Measurements from ENCODE around the gene OPCML.

Gene OPCML

DNA sequence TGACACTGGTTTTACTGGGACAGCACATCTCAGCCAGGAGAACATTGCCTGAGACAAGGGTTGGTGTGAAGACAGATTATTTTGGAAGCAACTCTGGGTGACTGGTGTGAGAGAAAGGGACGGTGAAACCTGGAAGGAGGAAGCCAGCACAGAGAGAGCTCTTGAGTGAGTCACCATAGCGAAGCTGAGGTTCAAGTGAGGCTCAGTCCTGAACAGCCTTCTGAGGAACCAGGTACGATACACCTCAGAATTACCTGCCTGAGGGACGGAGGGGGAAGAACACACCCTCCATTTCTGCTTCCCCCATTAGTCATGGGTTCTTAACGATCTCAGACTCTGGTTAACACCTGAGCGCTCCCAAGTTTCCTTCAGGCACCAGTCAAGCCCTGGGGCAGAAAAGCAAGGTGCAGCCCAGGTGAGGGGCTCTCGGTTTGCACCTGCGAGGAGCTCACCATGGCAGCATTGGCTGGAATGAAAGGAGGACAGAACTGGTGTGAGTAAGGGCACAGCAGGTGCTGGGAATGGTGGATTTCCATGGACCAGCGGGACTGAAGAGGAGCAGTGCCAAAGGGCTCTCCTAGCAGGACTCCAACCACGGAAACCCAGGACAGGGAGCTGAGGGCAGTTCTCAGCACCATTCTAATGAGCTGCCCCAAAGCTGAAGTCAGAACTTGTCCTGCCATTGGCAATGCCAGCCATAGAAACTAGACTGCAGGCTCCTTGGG, 459.3 kb downstream of the OPCML start:
- DNase-seq (ENCODE audit: low read depth in 2 of 2), result no peak

DNA sequence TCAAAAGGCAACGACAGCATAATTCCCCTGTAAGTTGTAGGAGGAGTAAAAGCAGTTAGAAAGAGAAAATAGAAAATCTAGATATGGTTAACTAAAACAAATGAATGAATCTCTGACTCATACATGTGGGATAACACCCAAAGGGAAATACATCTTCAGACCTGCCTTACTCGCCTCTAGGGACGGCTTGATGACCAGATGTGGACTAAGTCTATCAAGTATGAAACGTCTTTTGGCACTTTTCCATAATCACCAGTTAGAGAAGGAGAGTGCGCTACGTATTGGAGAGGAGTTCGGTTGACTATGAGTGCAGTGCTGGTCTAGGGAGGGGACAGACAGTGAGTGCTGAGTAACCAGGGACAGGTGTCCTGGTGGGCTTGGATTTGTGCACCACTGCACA, 459.9 kb downstream of the OPCML start:
- DNase-seq (ENCODE audit: low read depth in 2 of 2), result no peak

DNA sequence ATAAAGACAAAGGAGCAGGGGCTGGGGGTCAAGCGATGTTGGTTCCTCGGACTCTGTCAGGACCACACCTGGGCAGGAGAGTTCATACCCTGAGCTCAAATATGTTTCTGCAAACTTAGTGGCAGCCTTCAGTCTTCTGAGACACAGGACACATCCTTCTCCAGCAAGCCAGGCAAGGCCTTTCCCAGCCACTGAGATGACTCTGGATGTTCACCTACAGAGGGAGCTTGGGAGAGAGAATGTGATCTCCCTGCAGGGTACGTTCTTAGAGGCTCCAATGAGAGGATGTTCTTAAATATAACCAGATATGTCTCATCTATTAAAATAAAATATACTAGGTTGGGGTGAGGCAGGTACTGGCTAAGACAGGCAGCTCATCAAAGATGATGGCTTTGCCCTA, 461.5 kb downstream of the OPCML start:
- no peak for DNase-seq (ENCODE audit: low read depth in 2 of 2)

DNA sequence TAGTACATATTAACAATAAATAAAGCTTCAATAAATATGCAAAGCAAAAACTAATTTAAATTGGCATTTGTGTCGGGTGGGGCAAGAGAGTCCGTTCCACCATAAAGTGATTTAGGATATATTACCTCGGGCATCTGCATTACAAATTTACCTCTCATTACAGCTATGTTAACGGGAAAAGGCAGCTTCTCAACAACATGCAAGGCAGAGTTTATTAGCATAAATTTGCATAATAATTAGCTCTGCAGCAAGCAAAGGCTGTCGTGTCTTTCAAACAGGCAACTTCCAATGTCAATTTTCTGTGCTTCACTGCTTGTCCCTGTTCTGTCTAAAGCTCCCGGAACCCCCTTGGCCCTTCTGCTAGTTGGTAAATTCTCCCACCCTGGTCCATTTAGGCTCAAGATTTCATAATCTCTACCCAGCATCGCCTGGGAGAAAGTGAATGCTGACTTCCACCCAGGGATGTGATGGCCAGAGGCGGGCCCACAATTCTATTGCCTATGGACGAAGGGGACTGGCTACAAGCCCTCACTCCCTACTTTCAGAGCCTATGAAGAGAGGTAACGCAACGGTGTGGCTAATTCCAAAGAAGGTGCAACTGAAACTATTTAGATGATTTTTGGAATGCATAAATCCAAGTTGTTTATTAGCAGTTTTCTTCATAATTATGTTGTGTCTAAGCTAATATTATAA, 462.1 kb downstream of the OPCML start:
- DNase-seq (ENCODE audit: low read depth in 2 of 2), result no peak

DNA sequence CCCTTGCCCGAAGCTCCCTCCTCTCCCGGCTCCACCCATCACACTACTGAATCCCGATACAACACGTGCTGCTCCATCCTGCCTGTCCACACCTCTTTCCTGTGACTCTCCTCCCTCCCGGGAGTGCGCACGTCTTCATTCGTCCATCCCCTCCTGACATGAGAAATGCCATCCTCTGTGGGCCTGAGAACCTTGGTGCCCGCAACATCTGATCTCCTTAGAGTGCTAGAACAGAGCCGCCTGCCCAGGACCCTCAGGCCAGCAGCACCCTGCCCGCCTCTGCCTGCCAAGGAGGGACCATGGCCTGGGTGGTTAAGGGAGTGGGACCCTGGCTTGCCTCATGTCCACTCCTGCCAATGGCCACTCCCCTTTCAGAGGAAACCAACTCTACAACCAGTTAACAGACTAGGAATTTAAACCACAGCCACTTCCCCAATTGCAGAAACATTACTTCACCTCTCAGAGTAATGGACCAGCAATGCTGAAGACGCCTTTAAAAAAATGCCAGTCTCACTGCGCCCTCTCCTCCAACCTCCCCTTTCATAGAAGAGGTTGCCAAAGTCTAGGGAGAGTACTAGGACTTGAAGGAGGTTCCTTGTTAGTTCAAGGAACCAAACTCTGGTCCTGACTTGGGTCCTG, 466.3 kb downstream of the OPCML start:
- DNase-seq (ENCODE audit: low read depth in 2 of 2), result no peak

DNA sequence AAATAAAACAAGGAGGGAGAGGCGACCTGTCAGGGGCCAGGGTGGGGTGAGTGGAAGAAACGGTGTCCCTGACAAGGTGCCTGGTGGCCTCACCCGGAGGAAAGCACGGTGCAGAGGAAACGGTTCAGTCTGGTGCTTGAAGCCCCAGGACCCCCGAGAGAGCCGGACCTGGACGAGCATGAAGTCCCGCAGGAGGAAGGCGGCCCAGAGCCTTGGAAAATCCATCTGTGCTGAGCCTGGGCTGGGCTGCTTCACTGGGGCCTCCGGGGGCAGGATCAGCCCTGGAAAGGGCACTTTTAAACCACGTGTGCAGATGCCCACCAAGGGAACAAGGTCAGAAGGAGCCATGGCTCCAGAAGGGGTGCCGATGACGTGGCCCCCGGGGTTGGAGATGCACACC, 467.3 kb downstream of the OPCML start:
- DNase-seq (ENCODE audit: low read depth in 2 of 2), result no peak

DNA sequence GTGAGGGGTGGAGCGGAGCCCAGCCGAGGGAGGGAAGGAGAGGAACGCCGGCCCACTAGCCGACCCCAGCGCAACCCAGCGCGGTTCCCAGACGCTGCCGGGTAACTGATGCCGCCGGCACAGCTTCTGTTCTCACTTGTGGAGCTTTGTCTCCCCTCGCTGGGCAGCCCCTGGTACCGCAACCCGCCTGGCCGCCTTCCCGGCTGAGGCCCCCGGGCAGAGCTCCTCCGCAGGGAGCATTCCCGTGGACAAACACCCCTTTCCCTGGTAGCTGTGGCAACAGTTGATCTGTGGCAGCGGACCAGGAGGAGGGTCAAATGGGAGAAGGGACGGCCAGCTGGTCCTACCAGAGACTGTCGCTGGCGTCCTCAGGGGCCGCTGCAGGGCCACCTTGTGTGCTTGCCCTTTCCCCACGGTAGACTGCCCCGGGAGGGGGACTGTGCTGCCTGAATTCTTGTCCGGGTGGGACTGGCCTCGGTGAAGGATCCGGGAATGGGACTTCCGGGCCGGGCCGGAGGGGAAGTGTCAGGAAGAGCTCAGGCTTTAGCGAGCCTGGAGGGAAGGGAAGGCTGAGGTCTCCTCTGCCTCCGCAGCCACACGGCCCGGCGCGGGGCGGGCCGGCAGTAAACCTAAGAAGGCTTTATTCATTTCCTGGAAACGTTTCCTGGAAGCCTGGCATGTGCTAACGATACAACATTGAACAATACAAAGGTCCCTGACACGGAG, 468.0 kb downstream of the OPCML start:
- DNase-seq (ENCODE audit: low read depth in 2 of 2), result no peak

DNA sequence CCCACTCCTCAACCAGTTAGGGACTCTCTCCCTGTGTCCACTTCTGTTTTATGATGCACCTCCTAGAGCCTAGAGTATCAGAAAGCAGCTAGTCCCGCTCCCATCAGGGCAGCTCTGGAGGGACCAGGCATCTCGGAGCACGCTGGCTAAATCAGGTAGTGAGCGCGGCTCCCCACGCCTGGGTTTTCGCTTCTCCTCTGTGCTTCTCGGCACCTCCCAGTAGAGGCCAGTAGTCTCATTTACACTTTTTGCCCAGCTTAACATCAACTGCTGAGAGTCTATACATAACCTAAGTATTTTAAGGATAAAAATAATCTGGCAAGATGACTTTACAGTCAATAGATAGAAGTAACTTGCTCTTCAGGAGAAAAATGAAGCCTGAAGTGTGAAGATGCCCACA, 473.8 kb downstream of the OPCML start:
- no peak for DNase-seq (ENCODE audit: low read depth in 2 of 2)

DNA sequence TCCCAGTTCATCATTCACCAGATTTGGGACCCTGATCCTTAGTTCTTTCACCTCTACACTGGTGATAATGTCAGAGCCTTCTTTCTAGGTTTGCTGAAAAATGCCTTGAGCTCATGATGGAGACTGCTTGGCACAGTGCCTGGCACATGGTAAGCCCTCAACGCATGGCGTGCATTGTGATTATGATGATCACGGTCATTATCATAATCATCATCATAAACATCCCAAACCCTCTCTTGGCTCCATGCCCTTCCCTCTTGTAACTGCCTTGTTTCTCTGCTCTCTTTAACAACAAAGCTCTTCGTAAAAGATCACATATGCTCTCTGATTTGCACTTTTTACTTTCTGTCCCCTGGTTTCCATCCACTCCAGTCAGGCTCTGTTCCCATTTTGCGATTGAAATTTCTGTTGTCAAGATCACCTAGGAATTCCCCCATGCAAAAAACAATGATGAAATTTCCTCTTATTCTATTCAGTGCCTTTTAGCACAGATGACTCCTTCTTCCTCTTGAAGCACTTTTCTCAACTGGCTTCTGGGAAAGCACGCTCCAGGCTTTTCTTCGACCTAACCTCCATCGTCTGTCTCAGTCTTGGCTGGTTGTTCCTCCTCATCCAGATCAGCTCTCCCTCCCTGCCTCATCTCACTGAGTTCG, 479.1 kb downstream of the OPCML start:
- DNase-seq (ENCODE audit: low read depth in 2 of 2), result no peak

DNA sequence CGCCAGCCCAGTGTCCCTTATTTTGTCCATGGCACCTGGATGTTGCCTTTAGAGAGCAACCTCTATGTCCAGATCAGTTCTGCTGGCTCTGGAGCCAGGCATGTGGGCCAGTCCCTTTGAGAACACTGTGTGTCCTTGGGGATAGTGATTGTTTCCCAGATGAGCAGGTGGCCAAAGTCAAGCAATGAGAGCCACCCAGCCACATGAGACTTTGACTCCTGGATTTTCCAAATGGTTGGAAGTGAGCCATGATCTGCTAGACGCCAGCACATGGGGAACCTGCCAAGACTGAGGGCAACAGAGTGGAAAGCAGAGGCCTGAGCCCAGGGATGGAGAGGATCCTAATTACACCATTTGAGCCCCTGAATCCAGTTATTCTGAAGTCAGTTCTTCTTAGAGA, 479.8 kb downstream of the OPCML start:
- no peak for DNase-seq (ENCODE audit: low read depth in 2 of 2)

DNA sequence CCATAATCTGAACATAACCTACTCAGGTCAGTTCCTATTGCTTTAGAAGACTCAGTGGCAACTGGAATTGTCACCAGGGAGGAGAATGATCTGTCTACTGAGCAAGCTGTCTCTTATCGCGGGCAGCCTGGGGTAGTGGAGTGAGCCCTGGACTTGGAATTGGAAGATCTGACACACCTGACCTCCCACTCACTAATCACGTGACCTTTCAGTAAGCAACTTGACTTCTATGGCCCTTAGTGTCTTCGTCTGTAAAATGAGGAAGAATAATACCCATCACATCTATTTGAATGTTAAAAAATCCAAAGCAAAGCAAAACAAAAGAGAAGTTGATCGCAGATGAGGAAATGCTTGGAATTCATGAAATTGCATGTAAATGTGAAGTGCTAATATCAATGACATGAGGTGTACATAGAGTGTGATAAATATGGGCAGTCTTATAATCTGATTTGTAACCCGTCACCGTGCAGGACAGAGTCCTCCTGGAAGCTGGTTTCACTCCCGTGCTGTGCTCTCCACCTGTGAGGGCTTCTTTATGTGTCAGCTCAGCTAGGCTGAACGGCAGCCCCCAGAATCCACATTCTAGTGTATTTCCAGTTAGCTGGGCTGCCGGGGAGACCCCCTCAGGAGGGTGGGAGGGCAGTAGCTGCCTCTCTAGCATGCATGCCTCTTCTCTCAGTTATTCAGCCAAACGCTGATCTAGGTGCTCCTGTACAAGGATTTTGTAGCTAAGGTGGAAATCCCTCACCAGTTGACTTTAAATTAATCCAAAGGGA, 482.9 kb downstream of the OPCML start:
- no peak for DNase-seq (ENCODE audit: low read depth in 2 of 2)

DNA sequence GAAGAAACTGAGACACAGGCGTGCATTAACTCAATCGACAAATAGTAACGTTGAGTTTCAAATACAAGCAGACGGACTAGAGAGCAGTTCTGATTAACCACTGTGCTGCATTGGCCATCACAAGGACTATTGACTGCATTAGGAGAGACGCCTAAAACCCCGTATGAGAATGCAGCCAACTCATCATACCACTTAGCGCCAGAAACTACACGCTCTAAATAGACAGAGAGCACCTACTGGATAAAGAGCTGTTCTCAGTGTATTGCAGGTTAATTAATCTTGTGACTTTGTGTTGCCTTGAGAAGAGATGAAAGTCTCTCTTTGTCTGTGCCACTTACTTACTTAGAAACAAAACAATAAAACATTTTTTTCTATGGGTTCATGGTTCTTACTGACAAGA, 484.0 kb downstream of the OPCML start:
- no peak for DNase-seq (ENCODE audit: low read depth in 2 of 2)

DNA sequence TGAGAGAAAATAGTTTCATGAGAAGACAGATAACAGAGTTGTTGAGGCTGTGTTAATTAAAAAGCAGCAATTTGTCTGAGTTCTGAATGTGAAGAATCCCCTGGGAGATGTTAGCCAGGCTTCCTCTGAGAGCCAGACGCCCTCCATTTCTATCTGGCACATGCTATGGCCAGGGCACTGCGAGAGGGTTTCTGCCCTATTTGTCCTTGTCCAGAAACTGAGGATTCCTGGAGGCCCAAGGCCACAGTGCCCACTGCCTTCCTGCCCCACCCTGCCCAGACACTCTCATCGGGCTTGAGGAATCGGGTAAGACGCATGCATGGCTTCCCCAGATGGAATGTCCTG, 484.6 kb downstream of the OPCML start:
- DNase-seq (ENCODE audit: low read depth in 2 of 2), result no peak

DNA sequence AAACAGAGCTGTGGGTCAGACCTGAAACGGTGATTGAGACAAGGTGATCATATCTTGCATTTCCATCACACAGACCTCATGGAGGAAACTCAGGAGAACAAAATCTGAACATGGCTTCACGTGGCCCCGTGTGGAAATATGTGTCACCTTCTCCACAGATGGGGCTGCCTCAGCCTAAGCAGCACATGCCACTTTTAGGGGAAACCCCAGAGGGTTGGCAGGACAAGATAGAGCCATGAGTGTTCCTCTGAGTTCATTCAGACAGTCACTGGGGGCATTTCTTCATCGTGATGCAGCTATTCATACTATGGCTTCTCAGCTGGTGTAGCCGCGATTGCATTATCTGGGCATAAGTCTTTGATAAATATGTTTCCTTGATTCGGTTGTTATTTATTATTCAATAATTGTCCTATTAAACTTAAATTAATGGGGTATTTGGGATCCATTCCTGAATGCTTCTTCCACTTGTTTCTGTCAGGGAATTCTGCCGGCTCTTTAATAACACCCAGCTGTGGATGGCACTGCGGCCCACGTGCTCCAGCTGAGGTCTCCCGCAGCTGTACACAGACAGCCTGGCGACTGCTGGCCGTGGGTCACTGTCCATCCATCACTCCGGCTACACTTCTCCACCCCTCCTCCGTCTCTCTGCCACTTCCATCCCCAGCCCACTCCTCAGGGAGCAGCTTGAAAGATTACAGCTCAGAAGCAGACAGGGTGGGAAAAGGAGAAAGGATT, 485.1 kb downstream of the OPCML start:
- DNase-seq (ENCODE audit: low read depth in 2 of 2), result no peak

DNA sequence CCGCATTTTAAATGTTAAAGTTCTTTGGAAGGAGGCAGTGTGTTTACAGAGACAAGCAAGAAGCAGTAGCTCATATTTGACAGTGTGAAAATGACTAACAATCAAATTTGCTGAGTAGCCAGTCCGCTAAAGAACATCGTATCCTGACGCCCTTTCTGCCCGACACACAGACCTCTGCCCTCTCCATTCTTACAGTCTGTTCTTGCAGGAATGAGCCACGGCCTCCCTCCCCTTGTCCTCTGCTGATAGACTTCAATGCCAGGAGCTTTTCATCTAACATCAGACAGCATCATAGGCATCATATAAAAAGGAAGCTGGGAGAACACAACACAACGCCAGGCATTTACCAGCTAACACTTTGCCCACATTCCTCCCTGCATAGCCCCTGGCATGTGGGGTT, 486.0 kb downstream of the OPCML start:
- DNase-seq (ENCODE audit: low read depth in 2 of 2), result no peak

DNA sequence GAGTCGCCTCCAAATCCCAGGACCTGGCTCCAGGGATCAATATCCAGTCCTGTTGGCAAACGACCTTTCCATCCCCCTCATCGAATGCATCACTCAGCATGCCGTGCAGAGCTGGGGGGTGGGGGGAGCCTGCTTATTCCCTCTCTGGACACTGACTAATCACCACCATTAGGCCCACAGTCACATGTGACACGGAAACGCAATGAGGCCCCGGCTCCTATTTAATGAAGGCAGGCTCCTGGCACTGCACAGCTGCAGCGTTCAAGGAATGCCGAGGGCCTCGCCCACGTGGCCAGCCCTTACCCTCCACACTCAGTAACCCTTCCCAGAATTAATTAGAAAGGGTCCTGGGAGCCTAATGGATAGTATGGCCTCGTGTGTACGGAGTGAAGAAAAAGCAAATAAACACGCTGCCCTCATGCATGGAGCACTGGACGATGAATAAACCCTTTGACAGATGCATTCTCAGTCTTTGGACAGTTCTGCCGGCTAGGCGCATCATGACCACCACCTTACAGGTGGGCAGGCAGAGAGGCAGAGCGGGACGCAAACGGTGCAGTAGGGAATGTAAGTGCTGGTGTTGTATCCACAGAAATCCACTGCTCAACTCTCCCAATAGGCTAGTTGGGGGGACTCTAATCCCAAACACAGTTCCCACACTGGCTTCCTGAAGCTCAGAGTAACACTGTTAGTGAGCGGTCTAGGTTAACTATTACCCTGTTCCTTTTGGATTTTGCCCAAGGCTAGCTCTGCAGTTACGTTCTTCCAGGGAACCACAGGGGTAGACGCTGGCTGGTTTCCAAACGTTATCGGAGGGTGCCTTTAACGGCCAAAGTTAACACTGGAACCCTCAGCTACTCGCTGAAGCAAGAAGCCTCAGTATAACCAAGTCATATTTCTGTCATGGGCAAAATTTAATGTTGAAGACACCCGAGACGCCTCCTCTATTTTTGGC, 490.1 kb downstream of the OPCML start:
- DNase-seq (ENCODE audit: low read depth in 2 of 2), result no peak

DNA sequence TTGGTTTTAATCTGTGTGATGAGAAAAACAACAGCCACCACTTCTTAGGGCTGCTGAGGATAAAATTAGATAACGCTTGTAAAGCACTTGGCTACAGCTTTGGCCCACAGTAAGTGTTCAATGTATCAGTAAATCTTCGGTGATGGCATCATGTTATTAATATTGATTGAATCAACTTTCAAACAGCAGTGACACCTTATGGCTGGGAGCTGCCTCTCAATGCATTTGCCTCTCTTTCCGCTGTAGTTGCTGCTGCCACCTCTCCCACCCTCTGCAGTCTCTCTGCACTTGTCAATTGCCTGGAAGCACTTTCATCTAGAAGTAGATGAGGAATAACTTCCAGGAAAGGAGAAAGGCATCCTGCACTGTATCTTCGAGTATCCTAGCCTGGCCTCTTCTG, 491.1 kb downstream of the OPCML start:
- DNase-seq (ENCODE audit: low read depth in 2 of 2), result no peak

DNA sequence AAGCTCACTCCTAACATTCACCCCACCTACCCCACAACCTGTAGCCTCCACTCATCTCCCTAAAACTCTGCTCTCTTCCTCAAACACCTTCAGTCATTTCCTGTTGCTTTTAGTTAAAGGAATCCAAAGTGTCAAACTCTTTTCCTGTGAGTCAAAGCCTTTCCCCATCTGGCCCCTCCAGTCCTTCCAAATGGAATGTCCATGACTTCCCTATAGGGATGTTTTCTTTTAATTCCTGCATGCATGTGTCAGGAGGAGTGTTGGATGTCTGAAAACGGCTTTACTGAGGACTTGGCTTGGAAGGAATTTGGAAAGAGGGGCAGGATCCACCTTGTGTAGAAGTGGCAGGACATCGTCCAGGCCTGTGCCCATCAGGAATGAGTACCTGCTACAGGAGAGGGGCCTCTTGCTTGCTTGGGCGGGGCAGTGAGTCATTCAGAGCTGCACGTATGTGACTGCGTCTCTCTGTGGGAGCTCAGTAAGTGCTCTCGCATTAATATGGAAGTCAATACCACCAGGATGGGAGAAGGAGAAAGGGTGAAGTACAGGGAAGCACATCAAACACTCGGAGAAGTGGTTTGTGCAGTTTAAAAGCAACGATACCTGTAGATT, 491.9 kb downstream of the OPCML start:
- DNase-seq (ENCODE audit: low read depth in 2 of 2), result no peak

DNA sequence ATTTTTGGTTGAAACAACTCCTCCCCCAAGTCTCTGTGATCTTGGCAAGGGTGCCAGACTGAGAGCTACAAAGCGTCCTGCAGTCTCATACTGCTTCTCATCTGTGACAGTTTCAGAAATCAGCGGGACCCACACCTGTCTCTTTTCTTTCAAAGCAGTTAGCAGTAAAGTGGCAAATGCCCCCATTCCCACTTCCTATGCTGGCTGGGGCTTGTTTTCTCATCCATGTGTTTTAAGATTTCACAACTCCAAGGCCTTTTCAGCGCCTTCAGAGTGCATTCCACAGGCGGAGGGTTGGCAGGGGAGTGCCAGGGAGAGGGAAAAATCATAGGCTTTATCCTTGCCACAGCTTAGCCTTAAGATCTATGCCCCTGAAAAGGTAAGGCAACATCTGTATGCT, 493.5 kb downstream of the OPCML start:
- DNase-seq (ENCODE audit: low read depth in 2 of 2), result no peak
